GM23338 (cell line): ENCODE results near the gene CLCF1. TPM values are rescaled to one million over a fixed set of nuclear protein-coding genes. Genes with fewer than 3 reads are reported as not detected.

Experiments
- ATAC-seq: fragments of 200-7000 bp; cut with Tn5 transposase; 3 replicates; pipeline ENCODE4 v1.9.1; 2020
- DNase-seq: peaks from one replicate; pipeline ENCODE4 v3.0.0-alpha.2; 2015; ENCODE audit warnings: low spot score
- H2AFZ ChIP-seq: fragments of 200-600 bp; sonication (generic); 2 replicates; pipeline ENCODE4 v1.8.0; 2016; ENCODE audit warnings: antibody characterized with exemption, mild to moderate bottlenecking, moderate library complexity
- H3F3A ChIP-seq: fragments of 200-600 bp; sonication (generic); replicated peaks from 2 replicates; pipeline ENCODE4 v1.8.0; 2017; ENCODE audit warnings: antibody characterized with exemption, mixed run types, low read depth
- H3K27ac ChIP-seq: fragments of 200-600 bp; sonication (generic); 2 replicates; pipeline ENCODE4 v1.6.1; 2016; ENCODE audit warnings: low read depth
- H3K27me3 ChIP-seq: fragments of 200-600 bp; sonication (generic); 2 replicates; pipeline ENCODE4 v1.8.0; 2016; ENCODE audit warnings: mild to moderate bottlenecking, mixed run types, moderate library complexity; ENCODE audit not compliant: insufficient read depth
- H3K36me3 ChIP-seq: fragments of 200-600 bp; sonication (generic); 2 replicates; pipeline ENCODE4 v1.8.0; 2016; ENCODE audit warnings: mild to moderate bottlenecking; ENCODE audit not compliant: insufficient read depth
- H3K4me1 ChIP-seq: fragments of 200-600 bp; sonication (generic); 2 replicates; pipeline ENCODE4 v1.8.0; 2016; ENCODE audit warnings: mild to moderate bottlenecking, moderate library complexity; ENCODE audit not compliant: insufficient read depth
- H3K4me2 ChIP-seq: fragments of 200-600 bp; sonication (generic); 2 replicates; pipeline ENCODE4 v1.7.1; 2017; ENCODE audit warnings: mixed run types
- H3K4me3 ChIP-seq: fragments of 200-600 bp; sonication (generic); 2 replicates; pipeline ENCODE4 v1.6.1; 2016; ENCODE audit warnings: mixed run types
- H3K79me2 ChIP-seq: fragments of 200-600 bp; sonication (generic); replicated peaks from 2 replicates; pipeline ENCODE4 v1.8.0; 2017; ENCODE audit warnings: mild to moderate bottlenecking; ENCODE audit not compliant: insufficient read depth
- H3K9me2 ChIP-seq: fragments of 200-600 bp; sonication (generic); 2 replicates; pipeline ENCODE4 v1.8.0; 2017; ENCODE audit not compliant: insufficient read depth
- H4K20me1 ChIP-seq: fragments of 200-600 bp; sonication (generic); replicated peaks from 2 replicates; pipeline ENCODE4 v1.8.0; 2017; ENCODE audit warnings: mild to moderate bottlenecking; ENCODE audit not compliant: insufficient read depth
- H3K27ac Mint-ChIP-seq: 2 replicates; pipeline ENCODE4 v1.8.0; 2020; ENCODE audit warnings: inconsistent platforms, mild to moderate bottlenecking, moderate library complexity, mixed read lengths
- H3K27me3 Mint-ChIP-seq: 3 replicates; pipeline ENCODE4 v1.8.0; 2022; ENCODE audit warnings: low read depth, mild to moderate bottlenecking, moderate library complexity, mixed read lengths, inconsistent platforms; ENCODE audit not compliant: insufficient read depth, poor library complexity
- H3K36me3 Mint-ChIP-seq: 3 replicates; pipeline ENCODE4 v1.8.0; 2021; ENCODE audit warnings: low read depth, mild to moderate bottlenecking, inconsistent platforms, moderate library complexity, mixed read lengths
- H3K4me1 Mint-ChIP-seq: 3 replicates; pipeline ENCODE4 v1.8.0; 2020; ENCODE audit warnings: mild to moderate bottlenecking, inconsistent platforms, mixed read lengths
- H3K4me3 Mint-ChIP-seq: 3 replicates; pipeline ENCODE4 v1.8.0; 2021; ENCODE audit warnings: moderate library complexity, mild to moderate bottlenecking, inconsistent platforms, mixed read lengths
- H3K9me3 Mint-ChIP-seq: 3 replicates; pipeline ENCODE4 v1.8.0; 2020; ENCODE audit warnings: moderate library complexity, mild to moderate bottlenecking, inconsistent platforms, mixed read lengths
- CTCF ChIP-seq, 2 experiments: fragments of 200-600 bp in 1 of 2; sonication (generic) in 1 of 2; conservative IDR thresholded peaks; 2 replicates each; pipeline versions ENCODE4 v1.5.1 to v1.6.1; 2016 to 2017; ENCODE audit warnings: antibody characterized with exemption in 2 of 2, low read depth in 2 of 2, mild to moderate bottlenecking in 2 of 2, moderate library complexity in 1 of 2
- NANOG ChIP-seq: IDR thresholded peaks from 2 replicates; pipeline ENCODE4 v1.6.1; 2016; ENCODE audit warnings: antibody characterized with exemption, borderline replicate concordance
- REST ChIP-seq: IDR thresholded peaks from one replicate; pipeline ENCODE4 v1.6.1; 2018; ENCODE audit warnings: antibody characterized with exemption; ENCODE audit not compliant: unreplicated experiment
- STAT1 ChIP-seq: IDR thresholded peaks from one replicate; pipeline ENCODE4 v1.6.1; 2016; ENCODE audit warnings: antibody characterized with exemption; ENCODE audit not compliant: unreplicated experiment
- ZNF462 ChIP-seq: fragments of 250-450 bp; sonication (Bioruptor Pico); IDR thresholded peaks from 2 replicates; pipeline ENCODE4 v1.5.0; 2020; ENCODE audit warnings: mild to moderate bottlenecking, moderate library complexity
- polyA plus RNA-seq: library from polyadenylated mRNA; unstranded; fragments of >200 nt; fragmentation: Nextera tagmentation; extraction: Ambion mirVana; gene quantifications from 2 replicates; pipeline ENCODE4 v1.2.1, GENCODE V29; 2016
- total RNA-seq: library from RNA; depleted of rRNA; stranded (reverse); fragments of >200 nt; shearing (Covaris generic); gene quantifications from 2 replicates; pipeline ENCODE4 v1.2.3, GENCODE V29; 2014

Gene CLCF1
- total and polyA plus RNA-seq, 2 experiments from 2014 or later, result 0.32 TPM; not detected in 1

GRCh38 chr11:67364169-67364568, 9.2 kb downstream of the CLCF1 start:
- no peak for ATAC-seq

More at GRCh38 chr11:67364169-67364568, 9.2 kb downstream of the CLCF1 start:
- Histone ChIP-seq H3K4me1 (peaks cover 6% of the 10 kb centered on the region; the same call in 1 of the 2 replicates), H4K20me1 (no peaks in the 10 kb centered on the region), H3K9me2 (no peaks in the 10 kb centered on the region), H3K79me2 (no peaks in the 10 kb centered on the region), H3K4me3 (no peak overlapping the region), H3K27me3 (peaks cover 21% of the 10 kb centered on the region), H3F3A (no peaks in the 10 kb centered on the region), H2AFZ (no peak overlapping the region), H3K27ac (no peak overlapping the region), H3K36me3 (no peaks in the 10 kb centered on the region), H3K4me2 (no peak overlapping the region)
- Mint-ChIP-seq H3K27me3 (peaks cover 10% of the 10 kb centered on the region), H3K9me3 (no peaks in the 10 kb centered on the region), H3K4me3 (no peak overlapping the region), H3K36me3 (no peaks in the 10 kb centered on the region; the same call in 2 of the 3 replicates), H3K27ac (no peak overlapping the region), H3K4me1 (peaks cover 13% of the 10 kb centered on the region)
- no peak for DNase-seq
- TF ChIP-seq ZNF462 (no peak), NANOG (no peak), STAT1 (no peak), CTCF (conservative IDR thresholded peaks at IDR 0.05; ENCODE audit: low read depth in 2 of 2) (no peak), REST (no peak)
